Measurements from ENCODE around the gene CASP6.

CASP6 gene

GRCh38 chr4:109746728-109747127 is 43.5 kb upstream of the CASP6 start:
- no peak for DNase-seq (ENCODE audit: low read depth, low spot score)
- in situ Hi-C loops (cut with HindIII; ENCODE audit: low sequenced_read_pairs) = no loop called here
- no peak for TF ChIP-seq CTCF (IDR thresholded peaks at IDR 0.05; ENCODE audit: low read depth, low read length)
- H3K4me3 ChIP-seq (ENCODE audit: low read depth, low read length) = no peak overlapping the region

- H3K4me3 ChIP-seq (ENCODE audit: low read depth, low read length) = no peak overlapping the region
- in situ Hi-C loops (cut with HindIII; ENCODE audit: low sequenced_read_pairs) = no loop called here
- DNase-seq (ENCODE audit: low read depth, low spot score) = no peak
- TF ChIP-seq CTCF (IDR thresholded peaks at IDR 0.05; ENCODE audit: low read depth, low read length) = no peak
Measured at GRCh38 chr4:109745830-109746229, 42.6 kb upstream of the CASP6 start.

GRCh38 chr4:109739547-109739946 is 36.3 kb upstream of the CASP6 start:
- TF ChIP-seq CTCF (IDR thresholded peaks at IDR 0.05; ENCODE audit: low read depth, low read length) = no peak
- H3K4me3 ChIP-seq (ENCODE audit: low read depth, low read length) = no peak overlapping the region
- in situ Hi-C loops (cut with HindIII; ENCODE audit: low sequenced_read_pairs) = no loop called here
- DNase-seq (ENCODE audit: low read depth, low spot score) = no peak

- in situ Hi-C loops (cut with HindIII; ENCODE audit: low sequenced_read_pairs) = no loop called here
- no peak for DNase-seq (ENCODE audit: low read depth, low spot score)
- no peak for TF ChIP-seq CTCF (IDR thresholded peaks at IDR 0.05; ENCODE audit: low read depth, low read length)
- no peak overlapping the region for H3K4me3 ChIP-seq (ENCODE audit: low read depth, low read length)
Measured at GRCh38 chr4:109738104-109738872, 35.0 kb upstream of the CASP6 start.

GRCh38 chr4:109735566-109736365 is 32.5 kb upstream of the CASP6 start:
- H3K4me3 ChIP-seq (ENCODE audit: low read depth, low read length) = no peak overlapping the region
- no peak for TF ChIP-seq CTCF (IDR thresholded peaks at IDR 0.05; ENCODE audit: low read depth, low read length)
- in situ Hi-C loops (cut with HindIII; ENCODE audit: low sequenced_read_pairs) = no loop called here
- DNase-seq (ENCODE audit: low read depth, low spot score) = no peak

GRCh38 chr4:109733728-109734127 is 30.5 kb upstream of the CASP6 start:
- DNase-seq (ENCODE audit: low read depth, low spot score) = no peak
- H3K4me3 ChIP-seq (ENCODE audit: low read depth, low read length) = no peak overlapping the region
- TF ChIP-seq CTCF (IDR thresholded peaks at IDR 0.05; ENCODE audit: low read depth, low read length) = no peak
- in situ Hi-C loops (cut with HindIII; ENCODE audit: low sequenced_read_pairs) = no loop called here
